Vagina (tissue), 2 donors: Measurements from ENCODE around the gene CRPPA. TPM values are rescaled to one million over a fixed set of nuclear protein-coding genes. Genes with fewer than 3 reads are reported as not detected.

Experiments
- DNase-seq, 2 donors: peaks; one replicate each; pipeline ENCODE4 v3.0.0-alpha.2; 2017; ENCODE audit errors: extremely low spot score in 2 of 2
- H3K27ac ChIP-seq: fragments of 200-600 bp; sonication (generic); one replicate; pipeline ENCODE4 v1.5.1; 2019
- H3K27me3 ChIP-seq: fragments of 200-600 bp; sonication (generic); one replicate; pipeline ENCODE4 v1.5.1; 2019
- H3K36me3 ChIP-seq, 2 donors: fragments of 200-600 bp; sonication (generic); one replicate each; pipeline ENCODE4 v1.5.1; 2017 to 2019
- H3K4me1 ChIP-seq: fragments of 200-600 bp; sonication (generic); one replicate; pipeline ENCODE4 v1.5.1; 2019
- H3K4me3 ChIP-seq, 2 donors: fragments of 200-600 bp; sonication (generic); 1 replicate in 1 of 2; 2 replicates in 1 of 2; pipeline ENCODE4 v1.5.1; 2016 to 2019
- H3K9me3 ChIP-seq: fragments of 200-600 bp; sonication (generic); one replicate; pipeline ENCODE4 v1.5.1; 2019
- CTCF ChIP-seq, 3 experiments: fragments of 450-650 bp in 2 of 3; fragments of 200-600 bp in 1 of 3; sonication (generic) in 1 of 3; IDR thresholded peaks; one replicate each; pipeline ENCODE4 v1.5.1; 2017 to 2019; ENCODE audit warnings: antibody characterized with exemption in 3 of 3, mild to moderate bottlenecking in 2 of 3, moderate library complexity in 2 of 3
- POLR2A ChIP-seq, 2 donors: fragments of 450-650 bp; IDR thresholded peaks; one replicate each; pipeline ENCODE4 v1.6.1; 2017; ENCODE audit warnings: antibody characterized with exemption in 2 of 2, mild to moderate bottlenecking in 2 of 2, moderate library complexity in 2 of 2
- POLR2AphosphoS5 ChIP-seq, 2 donors: sonication (generic); formaldehyde crosslinking; IDR thresholded peaks; one replicate each; pipeline ENCODE4 v1.9.0; 2017; ENCODE audit warnings: antibody characterized with exemption in 2 of 2, mild to moderate bottlenecking in 2 of 2, low read depth in 1 of 2; ENCODE audit not compliant: insufficient read depth in 1 of 2
- intact Hi-C: fragments of 100-400 bp; cut with DNase I; formaldehyde crosslinking; loops from one replicate; pipeline ENCODE4 v1.15.1; 2023
- total RNA-seq: library from RNA; depleted of rRNA; stranded (reverse); fragments of >200 nt; gene quantifications from one replicate; pipeline ENCODE4 v1.2.3, GENCODE V29; 2016

The CRPPA gene
- total RNA-seq, 1 donor from 2014 or later: 1.2 TPM

GRCh38 chr7:16420649-16421332, 547 bp downstream of the CRPPA start:
- Histone ChIP-seq H3K4me1 (peaks cover 32% of the 10 kb centered on the region), H3K27ac (peak overlapping the region; percentile 99), H3K36me3 (no peaks in the 10 kb centered on the region), H3K9me3 (no peaks in the 10 kb centered on the region), H3K4me3 (peak overlapping the region; percentile 69 to 75), H3K27me3 (no peaks in the 10 kb centered on the region)
- no peak for DNase-seq
- intact Hi-C loops: no loop called here
- TF ChIP-seq CTCF (IDR thresholded peaks at IDR 0.05) (no peak), POLR2A (IDR thresholded peaks at IDR 0.05) (peak in 1 of 2 donors; percentile 85), POLR2AphosphoS5 (IDR thresholded peaks at IDR 0.05; ENCODE audit: insufficient read depth in 1 of 2, low read depth in 1 of 2) (peak; percentile 73 to 94)

GRCh38 chr7:16420329-16420648, 1.0 kb downstream of the CRPPA start:
- no peaks in the 10 kb centered on the region for H3K27me3 ChIP-seq
- H3K36me3 ChIP-seq: no peaks in the 10 kb centered on the region
- H3K4me3 ChIP-seq: peak overlapping the region; percentile 69 to 75
- H3K9me3 ChIP-seq: no peaks in the 10 kb centered on the region
- H3K27ac ChIP-seq: peak overlapping the region; percentile 99
- no peak for TF ChIP-seq POLR2A (IDR thresholded peaks at IDR 0.05)
- no peak for TF ChIP-seq CTCF (IDR thresholded peaks at IDR 0.05)
- no peak for TF ChIP-seq POLR2AphosphoS5 (IDR thresholded peaks at IDR 0.05; ENCODE audit: insufficient read depth in 1 of 2, low read depth in 1 of 2)
- intact Hi-C loops: no loop called here
- DNase-seq: no peak
- peaks cover 32% of the 10 kb centered on the region for H3K4me1 ChIP-seq

GRCh38 chr7:16419859-16420258, 1.5 kb downstream of the CRPPA start:
- peaks cover 32% of the 10 kb centered on the region for H3K4me1 ChIP-seq

GRCh38 chr7:16419126-16419525, 2.2 kb downstream of the CRPPA start:
- intact Hi-C loops: no loop called here

More at GRCh38 chr7:16419859-16420258, 1.5 kb downstream of the CRPPA start:
- no peak for TF ChIP-seq POLR2A (IDR thresholded peaks at IDR 0.05)
- TF ChIP-seq CTCF (IDR thresholded peaks at IDR 0.05): no peak
- TF ChIP-seq POLR2AphosphoS5 (IDR thresholded peaks at IDR 0.05; ENCODE audit: insufficient read depth in 1 of 2, low read depth in 1 of 2): no peak
- Histone ChIP-seq H3K27me3 (no peaks in the 10 kb centered on the region), H3K9me3 (no peaks in the 10 kb centered on the region), H3K27ac (peak overlapping the region; percentile 99), H3K36me3 (no peaks in the 10 kb centered on the region), H3K4me3 (peak overlapping the region in 1 of 2 donors; percentile 75)
- no peak for DNase-seq
- intact Hi-C loops: no loop called here

More at GRCh38 chr7:16419126-16419525, 2.2 kb downstream of the CRPPA start:
- H3K9me3 ChIP-seq: no peaks in the 10 kb centered on the region
- no peaks in the 10 kb centered on the region for H3K36me3 ChIP-seq
- no peak for DNase-seq
- no peaks in the 10 kb centered on the region for H3K27me3 ChIP-seq
- H3K27ac ChIP-seq: no peak overlapping the region
- TF ChIP-seq POLR2AphosphoS5 (IDR thresholded peaks at IDR 0.05; ENCODE audit: insufficient read depth in 1 of 2, low read depth in 1 of 2) (no peak), POLR2A (IDR thresholded peaks at IDR 0.05) (no peak), CTCF (IDR thresholded peaks at IDR 0.05) (no peak)
- no peak overlapping the region for H3K4me3 ChIP-seq
- peaks cover 32% of the 10 kb centered on the region for H3K4me1 ChIP-seq
